Endothelial cell of umbilical vein (primary cell): ENCODE results near the gene ZYX. TPM values are rescaled to one million over a fixed set of nuclear protein-coding genes. Genes with fewer than 3 reads are reported as not detected.
"Not testable (repeated sequence)": the region's sequence is repeated elsewhere in the genome, so short reads cannot be mapped to it uniquely, and the experiment has no call there.

Source experiments
- BruUV-seq: library from RNA; stranded (reverse); fragments of 400-500 nt; replicated peaks from 2 replicates; lab custom pipeline; 2021; lab: Mats Ljungman, UMichigan
- CTCF ChIA-PET: fragments of 300-600, 350-600 bp; sonication (Branson Sonifier 250); formaldehyde crosslinking; loops from one replicate; lab custom pipeline; 2021; ENCODE audit warnings: antibody characterized with exemption, inconsistent platforms; lab: Charles Lee
- POLR2A ChIA-PET: fragments of 300-600, 350-600 bp; sonication (Branson Sonifier 250); formaldehyde crosslinking; loops from one replicate; lab custom pipeline; 2021; ENCODE audit warnings: antibody characterized with exemption, inconsistent platforms; lab: Charles Lee
- DNase-seq: peaks from one replicate; pipeline ENCODE4 v3.0.0-alpha.2; 2011; ENCODE audit warnings: low read depth, low spot score
- FAIRE-seq: peaks from 2 replicates; lab custom pipeline; 2011; peaks lifted over from hg19 to GRCh38; lab: Jason Lieb, UNC
- H2AFZ ChIP-seq: 2 replicates; pipeline ENCODE4 v1.6.0; 2012; ENCODE audit warnings: low read depth, low read length, control low read depth, inconsistent platforms
- H3K27ac ChIP-seq: 2 replicates; pipeline ENCODE4 v1.5.1; 2011; ENCODE audit warnings: low read depth, mild to moderate bottlenecking, control low read depth, low read length, moderate library complexity; ENCODE audit not compliant: insufficient read depth
- H3K27me3 ChIP-seq, 2 experiments: 2 replicates each; pipeline versions ENCODE4 v1.6.0 to v1.6.1; 2011; ENCODE audit warnings: low read length in 2 of 2, mixed read lengths in 1 of 2; ENCODE audit not compliant: control insufficient read depth in 2 of 2, insufficient read depth in 2 of 2
- H3K36me3 ChIP-seq, 2 experiments: 2 replicates in 1 of 2; 3 replicates in 1 of 2; pipeline ENCODE4 v1.5.1; 2011; ENCODE audit warnings: low read length in 2 of 2, mild to moderate bottlenecking in 1 of 2, moderate library complexity in 1 of 2; ENCODE audit not compliant: control insufficient read depth in 2 of 2, insufficient read depth in 2 of 2; ENCODE audit errors: extremely low read depth in 1 of 2
- H3K4me1 ChIP-seq: 3 replicates; pipeline ENCODE4 v1.5.1; 2011; ENCODE audit warnings: mild to moderate bottlenecking, low read length; ENCODE audit not compliant: control insufficient read depth, insufficient read depth; ENCODE audit errors: extremely low read depth
- H3K4me2 ChIP-seq: 2 replicates; pipeline ENCODE4 v1.6.1; 2011; ENCODE audit warnings: low read length, control low read depth, mixed read lengths; ENCODE audit not compliant: insufficient read depth
- H3K4me3 ChIP-seq, 3 experiments: fragments of 200-600 bp in 1 of 3; sonication (generic), shearing (Covaris generic) in 1 of 3; replicated peaks in 1 of 3; 2 replicates each; pipeline ENCODE4 v1.5.1; 2011 to 2016; ENCODE audit warnings: control low read depth in 3 of 3, low read length in 3 of 3, mild to moderate bottlenecking in 2 of 3, inconsistent platforms in 1 of 3, low read depth in 1 of 3, moderate library complexity in 1 of 3; ENCODE audit not compliant: insufficient read depth in 1 of 3
- H3K79me2 ChIP-seq: 2 replicates; pipeline ENCODE4 v1.6.0; 2012; ENCODE audit warnings: low read length, inconsistent platforms; ENCODE audit not compliant: control insufficient read depth, insufficient read depth
- H3K9ac ChIP-seq: replicated peaks from 2 replicates; pipeline ENCODE3; 2011; ENCODE audit warnings: low read length, control low read depth; ENCODE audit not compliant: insufficient read depth; ENCODE audit errors: extremely low read depth
- H3K9me1 ChIP-seq: replicated peaks from 3 replicates; pipeline ENCODE4 v1.6.0; 2011; ENCODE audit warnings: mild to moderate bottlenecking, low read length; ENCODE audit not compliant: control insufficient read depth, insufficient read depth; ENCODE audit errors: extremely low read depth
- H3K9me3 ChIP-seq: replicated peaks from 2 replicates; pipeline ENCODE4 v1.5.1; 2012; ENCODE audit warnings: low read length, inconsistent platforms; ENCODE audit not compliant: control insufficient read depth, insufficient read depth
- H4K20me1 ChIP-seq: replicated peaks from 2 replicates; pipeline ENCODE3; 2011; ENCODE audit warnings: mild to moderate bottlenecking, low read length; ENCODE audit not compliant: control insufficient read depth, insufficient read depth; ENCODE audit errors: extremely low read depth
- CTCF ChIP-seq, 2 donors: IDR thresholded peaks; 1 replicate in 1 of 2; 2 replicates in 1 of 2; pipeline ENCODE4 v1.5.1; 2011; ENCODE audit warnings: low read length in 2 of 2, mild to moderate bottlenecking in 2 of 2, moderate library complexity in 2 of 2, control low read depth in 1 of 2, inconsistent platforms in 1 of 2, low read depth in 1 of 2; ENCODE audit not compliant: insufficient read depth in 1 of 2; ENCODE audit errors: extremely low read depth in 1 of 2
- EZH2 ChIP-seq: IDR thresholded peaks from 2 replicates; pipeline ENCODE4 v1.6.1; 2012; ENCODE audit warnings: borderline replicate concordance, low read depth, mild to moderate bottlenecking, moderate library complexity, low read length, inconsistent platforms; ENCODE audit not compliant: severe bottlenecking
- FOS ChIP-seq: IDR thresholded peaks from 2 replicates; pipeline ENCODE4 v1.6.1; 2011; ENCODE audit warnings: mild to moderate bottlenecking, low read length, moderate library complexity, borderline replicate concordance; ENCODE audit not compliant: insufficient read depth
- GATA2 ChIP-seq: IDR thresholded peaks from 2 replicates; pipeline ENCODE4 v1.7.0; 2011; ENCODE audit warnings: low read depth, mild to moderate bottlenecking, moderate library complexity, mixed read lengths, low read length; ENCODE audit not compliant: insufficient read length, insufficient read depth
- JUN ChIP-seq: IDR thresholded peaks from 2 replicates; pipeline ENCODE4 v1.6.1; 2011; ENCODE audit warnings: borderline replicate concordance, low read depth; ENCODE audit not compliant: insufficient read length, insufficient read depth
- MAX ChIP-seq: IDR thresholded peaks from 2 replicates; pipeline ENCODE4 v1.6.1; 2011; ENCODE audit not compliant: insufficient read depth, insufficient read length
- MYC ChIP-seq: IDR thresholded peaks from one replicate; pipeline ENCODE4 v1.6.1; 2011; ENCODE audit warnings: mild to moderate bottlenecking, low read depth, low read length
- POLR2A ChIP-seq: IDR thresholded peaks from 2 replicates; pipeline ENCODE4 v1.6.1; 2012; ENCODE audit warnings: low read depth, mild to moderate bottlenecking, control low read depth, low read length
- POLR2AphosphoS5 ChIP-seq: IDR thresholded peaks from 2 replicates; pipeline ENCODE4 v1.6.1; 2012; ENCODE audit warnings: low read depth, mild to moderate bottlenecking, control low read depth, low read length, moderate library complexity; ENCODE audit not compliant: insufficient read depth
- dilution Hi-C: fragments of 300-500 bp; cut with MboI; formaldehyde crosslinking; loops from one replicate; pipeline ENCODE4 v1.15.0; 2019; ENCODE audit warnings: low sequenced_read_pairs; ENCODE audit not compliant: extremely low pct_ligation_motif_present
- intact Hi-C: fragments of 100-400 bp; cut with micrococcal nuclease; formaldehyde crosslinking; loops from one replicate; pipeline ENCODE4 v1.10.0; 2022
- polyA plus RNA-seq, 4 experiments: library from polyadenylated mRNA; depleted of rRNA in 3 of 4; stranded (reverse) in 3 of 4; unstranded in 1 of 4; fragments of >200 nt; gene quantifications; 2 replicates each; pipeline versions ENCODE4 v1.2.1 to v1.2.3, GENCODE V29; 2011 to 2012; ENCODE audit warnings: missing spikeins in 1 of 4
- total RNA-seq: library from RNA; stranded (reverse); gene quantifications from 2 replicates; pipeline ENCODE4 v1.2.3, GENCODE V29; 2021

The ZYX gene
- total and polyA plus RNA-seq, 2 donors (not counting 3 experiments of a cell fraction or from before 2014, with no cell fraction given): 196 to 545 TPM

GRCh38 chr7:143392427-143392826 lies 11.3 kb downstream of the ZYX start:
- H3K79me2 ChIP-seq: peaks cover 21% of the 10 kb centered on the region
- POLR2A ChIA-PET: interaction anchor here (1.8 to 2.9 kb wide), 3 partner anchors 10 to 107 kb away, joined by 7 to 17 read pairs (median 12); no protein-coding TSS in a partner anchor
- DNase-seq, H2AFZ ChIP-seq, FAIRE-seq, H4K20me1 ChIP-seq, H3K9ac ChIP-seq, H3K4me2 ChIP-seq, H3K27me3 ChIP-seq, H3K9me1 ChIP-seq, BruUV-seq, H3K4me3 ChIP-seq, H3K9me3 ChIP-seq: not testable (repeated sequence)
- peaks cover 18 to 36% of the 10 kb centered on the region in 2 experiments for H3K36me3 ChIP-seq
- peaks cover 72% of the 10 kb centered on the region for H3K4me1 ChIP-seq
- dilution Hi-C loops (loop anchor here (25.0 kb wide), 1 partner anchor 120 kb away; no protein-coding TSS in a partner anchor), intact Hi-C loops (loop anchor here (1.0 to 5.0 kb wide), 2 partner anchors 104 to 585 kb away; partner anchors contain the start of gene CASP2)
- peak overlapping the region; percentile 88 for H3K27ac ChIP-seq
- peak; percentile 40 for TF ChIP-seq POLR2AphosphoS5
- CTCF ChIA-PET: interaction anchor here (0.8 to 4.5 kb wide), 11 partner anchors 8 to 113 kb away, joined by 3 to 18 read pairs (median 4); partner anchors contain the start of gene EPHA1

- Histone ChIP-seq H3K4me3 (no peak overlapping the region), H3K9me1 (no peaks in the 10 kb centered on the region), H3K79me2 (peaks cover 16% of the 10 kb centered on the region), H2AFZ (no peak overlapping the region), H3K9me3 (no peaks in the 10 kb centered on the region), H3K4me2 (no peak overlapping the region), H3K27me3 (no peaks in the 10 kb centered on the region), H3K36me3 (peaks cover 14 to 32% of the 10 kb centered on the region in 2 experiments), H3K4me1 (peaks cover 68% of the 10 kb centered on the region), H3K9ac (no peak overlapping the region), H4K20me1 (no peaks in the 10 kb centered on the region), H3K27ac (no peak overlapping the region)
- no TSS peak for BruUV-seq
- TF ChIP-seq GATA2 (no peak), POLR2A (no peak), EZH2 (no peak), CTCF (IDR thresholded peaks at IDR 0.05; ENCODE audit: extremely low read depth in 1 of 2, insufficient read depth in 1 of 2, low read depth in 1 of 2, low read length in 2 of 2) (no peak), MYC (no peak), FOS (no peak), POLR2AphosphoS5 (no peak), MAX (no peak), JUN (no peak)
- dilution Hi-C loops (loop anchor here (25.0 kb wide), 1 partner anchor 119 kb away; no protein-coding TSS in a partner anchor), intact Hi-C loops (loop anchor here (1.0 to 5.0 kb wide), 2 partner anchors 105 to 586 kb away; partner anchors contain the start of gene CASP2)
- CTCF ChIA-PET: interaction anchor here (0.8 to 4.5 kb wide), 8 partner anchors 9 to 112 kb away, joined by 3 to 18 read pairs (median 5); no protein-coding TSS in a partner anchor
- POLR2A ChIA-PET: interaction anchor here (0.9 to 2.9 kb wide), 4 partner anchors 8 to 107 kb away, joined by 5 to 17 read pairs (median 10); no protein-coding TSS in a partner anchor
- DNase-seq: no peak
- FAIRE-seq: no peak
These were observed 11.7 kb downstream of the ZYX start for GRCh38 chr7:143392875-143393266.
